WTC11 (cell line): ENCODE measurements around the gene NSL1.

Experiments
- ETV6 ChIP-seq: sonication (generic); formaldehyde crosslinking; IDR thresholded peaks from 2 replicates; pipeline ENCODE4 v1.8.1; 2022; ENCODE audit warnings: mild to moderate bottlenecking, missing genetic modification reagents
- RORB ChIP-seq: fragments of 250-450 bp; sonication (Bioruptor Pico); IDR thresholded peaks from 2 replicates; pipeline ENCODE4 v1.9.0; 2021; ENCODE audit warnings: mild to moderate bottlenecking
- TF ChIP-seq, protein P1 (sequence below): fragments of 200-600 bp; IDR thresholded peaks from 2 replicates; pipeline ENCODE4 v1.8.0; 2022; ENCODE audit warnings: antibody characterized with exemption
- TF ChIP-seq, protein P2 (sequence below): fragments of 250-450 bp; sonication (Bioruptor Pico); conservative IDR thresholded peaks from 2 replicates; pipeline ENCODE4 v1.9.0; 2021; ENCODE audit warnings: mild to moderate bottlenecking
- TF ChIP-seq, protein P3 (sequence below): sonication (generic); formaldehyde crosslinking; IDR thresholded peaks from 2 replicates; pipeline ENCODE4 v1.8.1; 2023; ENCODE audit warnings: mild to moderate bottlenecking, missing genetic modification reagents, borderline replicate concordance

DNA sequence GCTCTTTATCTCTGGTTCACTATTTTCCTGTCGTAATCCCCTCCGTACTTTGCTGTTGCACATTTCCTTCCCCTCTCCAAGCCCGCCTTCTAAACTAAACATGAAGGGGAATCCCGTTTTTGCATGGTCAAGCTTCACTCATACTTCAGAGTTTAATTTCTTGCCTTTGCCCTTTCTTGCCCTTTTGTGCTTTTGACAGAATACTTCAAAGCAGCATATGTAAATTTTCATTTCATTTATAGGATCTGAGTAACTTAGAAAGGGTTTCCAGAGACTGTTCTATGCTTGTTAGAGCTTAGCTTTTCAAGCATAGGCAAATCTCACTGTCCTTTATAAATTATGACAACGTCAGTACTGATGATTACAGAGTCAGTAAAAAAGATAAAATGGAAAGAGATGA, 28.1 kb upstream of the NSL1 start:
- TF ChIP-seq ETV6 (CRISPR knock-in tag) (no peak), RORB (no peak)
- TF ChIP-seq, protein P1, sequence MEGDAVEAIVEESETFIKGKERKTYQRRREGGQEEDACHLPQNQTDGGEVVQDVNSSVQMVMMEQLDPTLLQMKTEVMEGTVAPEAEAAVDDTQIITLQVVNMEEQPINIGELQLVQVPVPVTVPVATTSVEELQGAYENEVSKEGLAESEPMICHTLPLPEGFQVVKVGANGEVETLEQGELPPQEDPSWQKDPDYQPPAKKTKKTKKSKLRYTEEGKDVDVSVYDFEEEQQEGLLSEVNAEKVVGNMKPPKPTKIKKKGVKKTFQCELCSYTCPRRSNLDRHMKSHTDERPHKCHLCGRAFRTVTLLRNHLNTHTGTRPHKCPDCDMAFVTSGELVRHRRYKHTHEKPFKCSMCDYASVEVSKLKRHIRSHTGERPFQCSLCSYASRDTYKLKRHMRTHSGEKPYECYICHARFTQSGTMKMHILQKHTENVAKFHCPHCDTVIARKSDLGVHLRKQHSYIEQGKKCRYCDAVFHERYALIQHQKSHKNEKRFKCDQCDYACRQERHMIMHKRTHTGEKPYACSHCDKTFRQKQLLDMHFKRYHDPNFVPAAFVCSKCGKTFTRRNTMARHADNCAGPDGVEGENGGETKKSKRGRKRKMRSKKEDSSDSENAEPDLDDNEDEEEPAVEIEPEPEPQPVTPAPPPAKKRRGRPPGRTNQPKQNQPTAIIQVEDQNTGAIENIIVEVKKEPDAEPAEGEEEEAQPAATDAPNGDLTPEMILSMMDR = no peak
- TF ChIP-seq, protein P2, sequence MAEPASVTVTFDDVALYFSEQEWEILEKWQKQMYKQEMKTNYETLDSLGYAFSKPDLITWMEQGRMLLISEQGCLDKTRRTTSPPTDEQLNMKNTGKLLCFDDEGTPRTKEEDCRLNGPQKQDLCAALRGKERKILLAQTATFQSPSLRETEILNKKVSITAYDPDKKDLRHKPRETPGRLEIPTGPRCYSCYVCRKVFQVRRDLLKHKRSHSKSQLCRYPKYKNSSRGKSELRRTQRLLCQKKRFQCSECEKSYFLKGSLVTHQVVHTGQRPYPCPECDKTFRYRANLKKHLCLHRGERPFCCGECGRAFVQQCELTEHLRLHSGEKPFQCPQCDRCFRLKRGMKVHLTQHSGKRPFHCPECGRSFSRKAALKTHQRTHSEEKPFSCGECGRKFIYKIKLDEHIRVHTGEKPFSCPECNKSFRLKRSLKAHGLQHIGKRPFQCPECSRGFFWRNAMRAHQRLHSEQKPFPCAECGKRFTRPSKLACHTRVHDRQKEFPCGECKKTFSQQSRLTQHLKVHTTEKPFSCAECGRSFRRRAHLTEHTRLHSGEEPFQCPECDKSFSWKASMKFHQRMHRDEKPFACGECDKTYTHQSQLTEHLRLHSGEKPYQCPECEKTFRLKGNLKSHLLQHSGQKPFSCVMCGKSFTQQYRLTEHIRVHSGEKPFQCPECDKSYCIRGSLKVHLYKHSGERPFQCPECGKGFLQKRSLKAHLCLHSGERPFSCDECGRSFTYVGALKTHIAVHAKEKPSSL (CRISPR knock-in tag) = no peak
- TF ChIP-seq, protein P3, sequence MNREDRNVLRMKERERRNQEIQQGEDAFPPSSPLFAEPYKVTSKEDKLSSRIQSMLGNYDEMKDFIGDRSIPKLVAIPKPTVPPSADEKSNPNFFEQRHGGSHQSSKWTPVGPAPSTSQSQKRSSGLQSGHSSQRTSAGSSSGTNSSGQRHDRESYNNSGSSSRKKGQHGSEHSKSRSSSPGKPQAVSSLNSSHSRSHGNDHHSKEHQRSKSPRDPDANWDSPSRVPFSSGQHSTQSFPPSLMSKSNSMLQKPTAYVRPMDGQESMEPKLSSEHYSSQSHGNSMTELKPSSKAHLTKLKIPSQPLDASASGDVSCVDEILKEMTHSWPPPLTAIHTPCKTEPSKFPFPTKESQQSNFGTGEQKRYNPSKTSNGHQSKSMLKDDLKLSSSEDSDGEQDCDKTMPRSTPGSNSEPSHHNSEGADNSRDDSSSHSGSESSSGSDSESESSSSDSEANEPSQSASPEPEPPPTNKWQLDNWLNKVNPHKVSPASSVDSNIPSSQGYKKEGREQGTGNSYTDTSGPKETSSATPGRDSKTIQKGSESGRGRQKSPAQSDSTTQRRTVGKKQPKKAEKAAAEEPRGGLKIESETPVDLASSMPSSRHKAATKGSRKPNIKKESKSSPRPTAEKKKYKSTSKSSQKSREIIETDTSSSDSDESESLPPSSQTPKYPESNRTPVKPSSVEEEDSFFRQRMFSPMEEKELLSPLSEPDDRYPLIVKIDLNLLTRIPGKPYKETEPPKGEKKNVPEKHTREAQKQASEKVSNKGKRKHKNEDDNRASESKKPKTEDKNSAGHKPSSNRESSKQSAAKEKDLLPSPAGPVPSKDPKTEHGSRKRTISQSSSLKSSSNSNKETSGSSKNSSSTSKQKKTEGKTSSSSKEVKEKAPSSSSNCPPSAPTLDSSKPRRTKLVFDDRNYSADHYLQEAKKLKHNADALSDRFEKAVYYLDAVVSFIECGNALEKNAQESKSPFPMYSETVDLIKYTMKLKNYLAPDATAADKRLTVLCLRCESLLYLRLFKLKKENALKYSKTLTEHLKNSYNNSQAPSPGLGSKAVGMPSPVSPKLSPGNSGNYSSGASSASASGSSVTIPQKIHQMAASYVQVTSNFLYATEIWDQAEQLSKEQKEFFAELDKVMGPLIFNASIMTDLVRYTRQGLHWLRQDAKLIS (CRISPR knock-in tag) = no peak
